LNCaP clone FGC (cell line): ENCODE measurements around the gene MNT.

ENCODE experiments used
- DNase-seq: peaks from one replicate; pipeline ENCODE4 v3.0.0-alpha.2; 2011; ENCODE audit warnings: low read depth
- H3K4me3 ChIP-seq: 2 replicates; pipeline ENCODE4 v1.5.1; 2011; ENCODE audit warnings: mild to moderate bottlenecking, low read depth, low read length, control low read depth
- TF ChIP-seq, protein P1 (sequence below): IDR thresholded peaks from 2 replicates; pipeline ENCODE4 v1.5.1; 2012; ENCODE audit warnings: mild to moderate bottlenecking; ENCODE audit not compliant: control insufficient read depth, insufficient read depth; ENCODE audit errors: extremely low read depth

Gene MNT

GRCh38 chr17:2395258-2396181 is 5.3 kb downstream of the MNT start:
- 0 out of 2 replicates have a peak overlapping the region, but pooled peaks have one; percentile 52 for H3K4me3 ChIP-seq
- DNase-seq, result peak; percentile 94
- TF ChIP-seq, protein P1, sequence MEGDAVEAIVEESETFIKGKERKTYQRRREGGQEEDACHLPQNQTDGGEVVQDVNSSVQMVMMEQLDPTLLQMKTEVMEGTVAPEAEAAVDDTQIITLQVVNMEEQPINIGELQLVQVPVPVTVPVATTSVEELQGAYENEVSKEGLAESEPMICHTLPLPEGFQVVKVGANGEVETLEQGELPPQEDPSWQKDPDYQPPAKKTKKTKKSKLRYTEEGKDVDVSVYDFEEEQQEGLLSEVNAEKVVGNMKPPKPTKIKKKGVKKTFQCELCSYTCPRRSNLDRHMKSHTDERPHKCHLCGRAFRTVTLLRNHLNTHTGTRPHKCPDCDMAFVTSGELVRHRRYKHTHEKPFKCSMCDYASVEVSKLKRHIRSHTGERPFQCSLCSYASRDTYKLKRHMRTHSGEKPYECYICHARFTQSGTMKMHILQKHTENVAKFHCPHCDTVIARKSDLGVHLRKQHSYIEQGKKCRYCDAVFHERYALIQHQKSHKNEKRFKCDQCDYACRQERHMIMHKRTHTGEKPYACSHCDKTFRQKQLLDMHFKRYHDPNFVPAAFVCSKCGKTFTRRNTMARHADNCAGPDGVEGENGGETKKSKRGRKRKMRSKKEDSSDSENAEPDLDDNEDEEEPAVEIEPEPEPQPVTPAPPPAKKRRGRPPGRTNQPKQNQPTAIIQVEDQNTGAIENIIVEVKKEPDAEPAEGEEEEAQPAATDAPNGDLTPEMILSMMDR, result peak; percentile 46

GRCh38 chr17:2394775-2395201 is 6.1 kb downstream of the MNT start:
- no peak for DNase-seq

GRCh38 chr17:2393954-2394749 is 6.7 kb downstream of the MNT start:
- no peak for DNase-seq
- H3K4me3 ChIP-seq, result peak overlapping the region; percentile 38
- TF ChIP-seq, protein P1, result no peak

More at GRCh38 chr17:2394775-2395201, 6.1 kb downstream of the MNT start:
- TF ChIP-seq, protein P1, result no peak
- H3K4me3 ChIP-seq, result no peak overlapping the region

DNA sequence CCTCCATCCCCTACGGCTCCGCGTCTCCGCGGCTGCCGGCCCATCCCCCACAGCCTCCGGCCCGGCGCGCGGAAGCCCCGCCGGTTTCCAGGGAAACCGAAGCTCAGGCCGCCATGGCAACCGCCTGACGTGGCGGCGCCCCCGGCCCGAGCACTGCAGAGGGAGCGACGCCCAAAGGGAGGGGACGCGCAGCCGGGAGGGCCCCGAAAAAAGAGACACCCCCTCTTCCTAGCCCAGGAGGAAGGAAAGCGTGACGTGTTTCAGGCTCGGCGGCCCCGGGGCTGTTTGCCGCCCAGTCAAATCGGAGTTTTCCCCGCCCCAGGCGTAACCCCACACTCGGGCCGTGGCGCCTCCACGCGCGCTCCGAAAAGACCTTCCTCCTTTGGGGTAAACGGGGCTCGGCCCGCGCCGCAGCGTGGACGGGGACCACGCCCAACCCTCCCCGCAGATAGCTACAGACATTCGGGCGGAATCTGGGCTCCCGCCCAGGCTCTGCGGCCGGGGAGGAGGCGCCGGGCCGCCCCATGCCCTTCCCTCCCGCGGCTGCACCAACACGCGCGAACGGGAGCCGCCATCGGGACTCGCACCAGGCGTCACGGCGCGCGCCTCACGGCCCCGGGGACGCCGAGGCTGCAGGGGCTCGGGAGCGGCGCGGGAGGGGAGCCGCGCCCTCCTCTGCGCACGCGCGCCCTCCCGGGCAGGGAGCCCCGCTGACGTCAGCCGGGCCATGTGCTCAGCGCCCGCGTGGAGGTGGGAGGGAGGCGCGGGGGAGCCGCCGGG is 7.5 kb downstream of the MNT start:
- peak overlapping the region; percentile 71 for H3K4me3 ChIP-seq
- DNase-seq, result no peak
- TF ChIP-seq, protein P1, result no peak

- H3K4me3 ChIP-seq, result peak overlapping the region; percentile 71
- no peak for DNase-seq
- TF ChIP-seq, protein P1, result no peak
Observed at GRCh38 chr17:2392252-2393173, 8.3 kb downstream of the MNT start.
